Left renal pelvis (tissue), 4 donors: ENCODE results near the gene FAM20A. TPM values are rescaled to one million over a fixed set of nuclear protein-coding genes. Genes with fewer than 3 reads are reported as not detected.
"Not testable (repeated sequence)": the region's sequence is repeated elsewhere in the genome, so short reads cannot be mapped to it uniquely, and the experiment has no call there.

ENCODE experiments used
- DNase-seq, 4 donors: peaks; one replicate each; pipeline ENCODE4 v3.0.0-alpha.2; 2013; ENCODE audit warnings: low read depth in 4 of 4, low spot score in 3 of 4
- polyA plus RNA-seq, 4 donors: library from polyadenylated mRNA; unstranded; fragments of 120-200 nt; gene quantifications; one replicate each; pipeline ENCODE4 v1.2.1, GENCODE V29; 2013; ENCODE audit not compliant: insufficient read length in 4 of 4

Gene FAM20A
- polyA plus RNA-seq, 4 donors: 10.8 to 17.4 (median 13.5) TPM

DNA sequence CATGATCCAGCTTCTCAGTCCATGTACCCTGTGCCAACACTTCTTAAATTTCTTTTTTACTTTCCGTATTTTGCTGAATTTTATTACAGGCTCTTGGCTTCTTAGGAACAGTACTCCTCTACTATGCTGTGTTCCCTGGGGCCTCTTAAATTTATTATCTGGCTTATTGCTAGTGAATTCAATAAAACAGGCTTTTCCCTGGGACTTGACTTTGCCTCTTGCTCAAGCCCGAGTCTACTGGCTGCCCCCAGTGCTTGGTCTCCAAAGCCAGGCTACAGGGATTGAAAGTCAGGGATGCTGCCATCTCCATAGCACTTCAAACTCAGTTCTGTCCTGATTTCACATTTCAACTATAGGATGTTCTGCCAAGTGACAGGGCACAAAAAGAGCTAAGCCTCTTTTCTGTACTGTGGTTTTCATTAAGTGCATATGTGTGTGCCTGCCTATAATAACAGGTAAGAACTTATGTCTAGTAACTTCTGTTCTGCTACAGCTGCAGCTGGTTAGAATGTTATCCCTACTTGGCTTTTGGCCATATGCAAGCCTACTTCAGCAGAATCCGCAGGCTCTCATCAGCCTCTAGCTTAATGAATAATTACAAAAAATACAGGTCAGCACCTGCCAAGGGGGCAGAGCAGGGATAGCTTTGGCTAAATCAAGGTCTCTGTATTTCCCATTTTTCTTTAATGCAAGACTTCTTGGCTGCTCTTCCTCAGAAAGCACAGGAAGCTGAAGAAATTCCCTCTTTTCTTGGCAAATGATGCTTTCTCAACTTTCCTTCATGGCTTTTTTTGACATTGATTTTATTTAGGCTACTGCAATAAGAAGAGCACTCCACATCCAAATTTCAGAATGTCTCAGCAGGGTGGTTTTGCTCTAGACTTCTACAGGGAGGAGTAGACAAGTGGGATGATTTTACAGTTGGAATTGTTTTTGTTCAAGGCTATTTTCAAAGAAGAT is 8.2 kb downstream of the FAM20A start:
- DNase-seq: no peak

DNA sequence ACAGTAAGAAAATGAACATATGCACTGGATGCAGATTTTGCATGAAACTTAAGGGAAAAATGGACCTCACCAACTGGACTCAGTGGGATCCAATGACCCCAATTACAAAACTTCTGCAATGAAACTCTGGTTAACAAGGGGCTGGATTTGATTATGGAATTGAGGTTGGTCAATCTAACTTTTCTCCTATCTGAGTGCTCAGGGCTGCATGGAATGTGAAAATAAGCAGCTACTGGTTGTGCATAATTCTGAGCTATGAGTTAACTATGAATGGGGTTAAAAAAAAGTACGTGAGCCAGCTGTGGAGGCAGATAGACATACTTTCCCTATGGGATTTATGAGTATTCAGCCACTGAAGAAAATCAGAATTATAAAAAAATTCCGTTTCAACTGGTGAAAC is 9.2 kb downstream of the FAM20A start:
- DNase-seq: no peak

DNA sequence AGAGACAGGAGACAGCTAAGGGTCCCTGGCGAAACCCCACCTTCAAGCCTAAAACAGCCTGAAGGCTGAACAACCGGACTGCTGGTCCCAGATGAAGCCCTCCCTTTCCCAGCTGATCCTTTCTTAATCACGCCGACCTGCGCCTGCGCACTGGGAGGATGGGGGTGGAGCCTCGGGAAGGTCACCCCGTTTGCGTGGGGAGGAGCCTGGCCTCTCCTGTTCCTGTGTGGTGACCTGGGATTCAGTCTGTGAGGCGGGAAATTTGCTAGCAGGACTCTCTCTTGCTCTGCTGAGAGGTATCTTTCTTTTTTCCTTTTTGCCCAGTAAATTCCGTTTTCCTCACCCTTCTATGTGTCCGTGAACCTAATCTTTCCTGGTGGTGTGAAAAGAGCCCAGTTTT is 9.6 kb downstream of the FAM20A start:
- DNase-seq: no peak

DNA sequence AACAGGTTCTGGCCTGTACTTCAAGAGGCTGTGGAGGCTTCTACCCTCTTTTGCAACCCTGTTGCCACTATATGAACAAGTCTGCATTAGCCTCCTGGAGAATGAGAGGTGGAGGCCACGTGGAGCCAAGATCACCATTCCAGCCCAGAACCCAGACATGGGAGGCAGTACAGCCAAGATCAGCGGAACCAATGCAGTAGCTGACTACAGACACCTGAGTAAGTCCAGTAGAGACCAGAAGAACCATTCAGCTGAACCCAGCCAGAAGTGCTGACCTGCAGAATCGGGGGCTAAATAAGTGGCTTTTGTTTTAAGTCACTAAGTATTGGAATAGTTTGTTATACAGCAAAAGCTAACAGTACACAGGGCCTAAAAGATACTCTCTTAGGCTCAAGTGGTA is 12.1 kb downstream of the FAM20A start:
- no peak for DNase-seq

DNA sequence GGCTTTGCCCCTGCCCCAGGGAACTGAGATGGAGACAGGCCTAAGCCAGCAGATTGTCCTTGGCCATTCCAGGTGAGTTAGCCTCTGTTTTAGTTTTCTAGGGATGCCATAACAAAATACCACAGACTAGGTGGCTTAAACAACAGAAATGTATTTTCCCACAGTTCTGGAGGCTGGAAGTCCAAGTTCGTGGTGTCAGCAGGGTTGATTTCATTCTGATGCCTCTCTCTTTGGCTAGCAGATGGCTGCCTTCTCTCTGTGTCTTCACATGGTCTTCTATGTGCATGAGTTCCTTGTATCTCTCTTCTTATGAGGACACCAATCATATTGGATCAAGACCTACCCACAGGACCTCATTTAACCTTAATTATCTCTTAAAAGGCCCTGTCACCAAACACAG is 12.8 kb downstream of the FAM20A start:
- DNase-seq: no peak

DNA sequence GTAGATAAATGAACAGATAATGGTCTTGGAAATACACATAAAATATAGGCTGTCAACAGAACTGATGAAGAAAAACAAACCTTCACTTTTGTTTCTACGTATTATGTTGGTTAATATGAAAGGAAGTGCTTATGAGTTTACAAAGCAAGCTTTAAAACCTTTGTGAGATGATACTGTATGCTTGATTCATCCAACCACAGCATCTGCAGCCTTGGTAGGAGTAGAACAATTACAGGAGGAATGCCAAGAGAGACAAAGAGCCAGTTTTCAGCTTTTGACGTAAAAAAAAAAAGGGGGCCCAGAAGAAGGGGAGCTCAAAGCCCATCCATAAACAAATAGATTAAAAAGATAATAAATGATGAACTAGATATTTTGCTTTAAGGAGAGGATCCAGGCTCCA is 13.3 kb downstream of the FAM20A start:
- DNase-seq: no peak

DNA sequence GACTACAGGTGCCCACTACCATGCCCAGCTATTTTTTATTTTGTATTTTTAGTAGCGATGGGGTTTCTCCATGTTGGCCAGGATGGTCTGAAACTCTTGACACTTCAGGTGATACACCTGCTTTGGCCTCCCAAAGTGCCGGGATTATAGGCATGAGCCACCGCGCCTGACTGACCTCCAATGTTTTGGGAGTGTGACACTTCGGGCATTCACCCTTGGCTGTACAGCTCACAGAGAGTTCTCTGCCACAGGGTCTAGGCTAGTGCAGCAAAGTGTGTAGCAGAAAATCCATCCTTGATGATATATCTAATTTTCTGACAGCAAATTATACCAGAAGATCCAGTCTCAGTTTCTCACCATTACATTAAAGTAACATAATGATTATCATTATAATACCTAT is 14.1 kb downstream of the FAM20A start:
- DNase-seq: no peak

DNA sequence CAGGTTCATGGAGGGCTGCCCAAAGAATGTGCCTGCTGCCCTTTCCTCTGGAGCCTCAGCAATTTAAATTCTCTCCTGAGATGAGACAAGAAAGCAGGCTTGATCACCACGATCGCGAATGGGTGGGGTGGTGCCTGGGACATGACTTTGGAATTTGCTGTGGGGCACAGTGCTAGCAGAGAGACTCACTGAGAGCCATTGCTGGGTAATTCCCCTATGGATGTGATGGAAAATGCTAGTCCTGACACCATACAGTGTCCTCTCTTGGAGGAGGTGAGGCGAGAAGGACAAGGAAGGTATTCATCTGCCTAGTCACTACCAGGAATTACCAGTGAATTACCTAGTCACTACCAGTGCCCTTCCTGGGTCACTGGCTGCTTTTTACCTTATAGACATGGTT is 15.5 kb downstream of the FAM20A start:
- no peak for DNase-seq

DNA sequence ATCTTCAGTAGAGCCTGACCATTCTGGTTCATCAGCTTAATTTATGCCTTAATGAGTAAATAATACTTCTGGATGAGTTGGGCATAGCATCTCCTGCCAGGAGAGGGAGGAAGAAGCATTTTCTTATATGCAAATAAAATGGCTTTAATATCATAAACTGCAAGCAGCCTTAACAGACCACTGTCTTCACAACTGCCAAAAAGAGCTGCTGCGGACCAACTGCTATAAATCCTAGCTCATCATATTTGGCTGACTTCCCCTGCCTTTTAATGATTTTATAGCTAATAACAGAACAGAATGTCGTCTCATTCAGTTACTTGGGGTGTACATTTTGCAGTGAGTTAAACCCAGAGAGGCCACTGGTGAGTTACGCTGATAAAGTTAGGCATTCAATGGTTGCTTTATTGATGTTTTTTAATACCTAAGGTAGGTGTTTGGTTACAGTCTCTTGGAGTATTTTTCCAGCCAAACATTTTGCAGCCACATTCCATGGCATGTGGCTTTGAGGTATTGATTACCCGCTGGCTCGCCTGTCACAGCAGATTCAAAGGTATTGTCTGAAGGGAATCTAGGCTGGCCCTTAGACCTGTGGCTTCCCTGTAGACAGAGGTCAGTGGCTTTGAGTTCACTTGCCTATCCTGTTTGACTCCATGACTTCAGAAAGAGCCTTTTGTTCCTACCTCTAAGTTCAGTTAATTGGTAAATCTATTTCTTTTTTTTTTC is 16.4 kb downstream of the FAM20A start:
- no peak for DNase-seq

DNA sequence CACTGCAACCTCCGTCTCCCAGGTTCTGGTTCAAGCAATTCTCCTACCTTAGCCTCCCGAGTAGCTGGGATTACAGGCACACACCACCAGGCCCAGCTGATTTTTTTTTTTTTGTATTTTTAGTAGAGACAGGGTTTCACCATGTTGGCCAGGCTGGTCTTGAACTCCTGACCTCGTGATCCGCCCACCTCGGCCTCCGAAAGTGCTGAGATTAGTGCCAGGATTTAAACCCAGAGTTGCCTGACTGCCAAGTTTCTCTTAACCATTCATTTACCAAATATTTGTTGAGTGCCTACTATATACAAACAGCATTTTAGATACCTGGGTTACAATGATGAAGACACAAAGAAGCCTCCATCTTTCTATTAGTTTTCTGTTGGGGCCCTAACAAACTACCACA is 18.3 kb downstream of the FAM20A start:
- DNase-seq: not testable (repeated sequence)

DNA sequence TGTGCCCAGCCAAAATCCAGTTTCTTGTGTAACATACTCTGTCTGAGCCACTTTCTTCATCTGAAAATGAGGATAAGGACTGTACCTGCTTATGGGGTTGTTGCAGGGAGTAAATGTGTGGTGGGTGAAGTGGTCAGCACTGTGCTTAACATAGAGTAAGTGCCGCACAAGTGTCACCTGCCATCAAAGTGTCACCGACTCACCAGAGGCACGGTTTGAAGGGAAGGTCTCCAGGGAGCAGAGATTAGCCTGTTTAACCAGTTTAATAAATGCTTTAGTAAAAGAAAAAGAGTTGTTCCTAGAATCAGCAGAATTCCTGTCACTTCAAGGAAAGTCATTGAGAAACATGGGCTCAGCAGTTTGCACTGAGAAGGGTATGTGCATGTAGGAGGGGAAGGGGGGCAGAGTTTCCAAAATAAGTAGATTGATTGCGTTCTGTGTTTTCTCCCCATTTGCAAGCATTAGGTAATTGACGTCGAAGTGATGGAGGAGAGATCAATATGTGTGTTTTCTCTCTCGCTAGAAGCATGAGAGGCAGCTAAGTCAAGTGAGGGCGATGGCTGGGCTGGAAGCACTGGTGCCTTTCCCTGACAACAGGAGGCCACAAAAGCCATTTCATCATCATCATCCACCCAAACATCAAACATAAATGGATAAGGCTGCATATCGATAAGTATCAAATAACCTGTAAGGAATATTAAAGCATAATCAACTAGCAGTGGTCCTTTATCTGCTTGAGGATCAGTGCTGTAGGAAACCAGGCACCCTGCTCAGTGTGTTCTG is 19.1 kb downstream of the FAM20A start:
- DNase-seq: no peak

DNA sequence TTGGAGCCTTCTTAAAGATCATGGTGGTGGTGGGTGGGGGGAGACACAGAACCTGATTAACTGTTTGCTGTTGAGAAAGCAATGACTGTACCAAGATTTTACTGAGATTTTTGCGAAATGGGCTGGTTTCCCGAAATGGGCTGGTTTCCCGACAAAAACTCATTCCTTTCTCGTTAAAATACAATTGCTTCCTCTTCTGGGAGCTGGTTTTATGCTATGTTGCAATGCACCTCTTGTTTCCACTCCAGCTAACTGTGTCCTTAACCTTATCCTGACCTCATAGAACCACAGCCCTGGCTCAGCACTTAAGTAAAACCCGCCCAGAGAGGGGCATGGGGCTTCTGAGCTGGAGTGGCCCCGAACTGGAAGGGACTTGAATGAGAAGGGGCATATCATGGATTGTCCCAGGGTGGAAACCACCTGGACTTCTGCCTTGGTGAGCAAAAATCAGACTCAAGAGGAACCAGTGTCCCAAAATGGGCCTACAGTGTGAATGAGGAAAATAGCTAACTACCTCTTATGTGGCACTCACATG is 20.9 kb downstream of the FAM20A start:
- DNase-seq: no peak

DNA sequence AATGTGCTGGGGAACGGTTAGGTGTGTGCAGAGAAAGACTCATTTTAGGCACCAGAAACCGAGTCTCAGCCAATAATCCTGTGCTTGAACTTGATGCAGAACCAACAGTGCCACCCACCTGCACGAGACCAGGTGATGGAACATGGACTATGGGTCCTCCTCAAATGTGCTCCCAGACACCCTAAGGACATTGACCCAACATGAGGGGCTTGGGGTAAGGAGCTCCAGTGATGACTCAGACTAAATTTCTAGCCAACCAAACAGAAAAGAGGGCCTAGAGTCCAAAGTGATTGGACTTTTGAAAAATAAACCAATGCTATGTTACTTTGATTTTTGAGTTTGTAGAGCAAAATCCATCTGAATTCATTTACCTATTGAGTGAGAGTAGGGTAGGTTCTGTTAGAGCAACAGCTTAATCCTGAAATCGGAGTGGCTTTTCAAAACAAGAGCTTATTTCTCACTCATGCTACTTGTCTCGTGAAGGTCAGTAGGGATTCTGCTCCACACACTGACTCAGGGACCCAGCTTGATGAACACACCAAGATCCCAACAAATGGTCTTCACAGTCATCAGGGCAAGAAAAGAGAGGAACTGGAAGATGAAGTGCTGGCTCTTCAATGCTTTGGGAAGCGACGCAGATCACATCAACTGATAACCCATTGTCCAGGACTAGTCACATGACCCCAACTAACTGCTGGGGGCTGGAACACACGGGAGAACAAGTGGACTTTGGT is 21.8 kb downstream of the FAM20A start:
- no peak for DNase-seq

DNA sequence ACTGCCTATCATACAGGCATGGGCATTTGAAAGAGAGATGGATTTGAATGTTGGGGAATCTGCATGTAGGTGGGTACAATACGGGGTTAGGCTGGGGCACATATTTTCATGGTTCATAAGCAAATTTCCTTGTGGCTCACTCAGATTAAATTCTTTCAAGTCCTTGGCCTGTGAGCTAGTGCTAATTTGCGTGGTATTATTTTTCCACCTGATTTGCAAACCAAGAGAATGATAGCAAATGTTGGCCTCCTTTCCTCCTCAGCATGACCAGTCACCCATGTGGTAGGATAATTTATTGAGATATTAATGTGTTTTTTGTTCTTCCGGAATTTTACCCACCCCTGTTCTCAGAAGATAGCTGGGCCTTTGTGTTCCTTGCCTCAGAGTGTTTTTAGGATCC is 22.9 kb downstream of the FAM20A start:
- no peak for DNase-seq

DNA sequence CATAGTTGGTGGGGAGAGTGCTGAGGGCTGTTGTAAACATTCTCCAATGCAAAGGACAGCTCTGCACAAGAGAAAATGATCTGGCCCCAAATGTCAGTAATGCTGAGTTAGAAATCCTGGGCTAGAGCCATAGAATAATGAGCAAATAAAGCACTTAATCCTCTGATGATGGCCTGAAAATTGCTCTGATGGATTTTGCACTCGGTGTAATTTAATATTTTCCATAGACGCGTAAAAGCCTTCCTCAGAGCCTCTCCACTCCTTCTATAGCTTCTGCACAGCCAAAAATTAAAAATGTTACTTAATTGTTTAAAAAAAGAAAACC is 23.7 kb downstream of the FAM20A start:
- DNase-seq: no peak

DNA sequence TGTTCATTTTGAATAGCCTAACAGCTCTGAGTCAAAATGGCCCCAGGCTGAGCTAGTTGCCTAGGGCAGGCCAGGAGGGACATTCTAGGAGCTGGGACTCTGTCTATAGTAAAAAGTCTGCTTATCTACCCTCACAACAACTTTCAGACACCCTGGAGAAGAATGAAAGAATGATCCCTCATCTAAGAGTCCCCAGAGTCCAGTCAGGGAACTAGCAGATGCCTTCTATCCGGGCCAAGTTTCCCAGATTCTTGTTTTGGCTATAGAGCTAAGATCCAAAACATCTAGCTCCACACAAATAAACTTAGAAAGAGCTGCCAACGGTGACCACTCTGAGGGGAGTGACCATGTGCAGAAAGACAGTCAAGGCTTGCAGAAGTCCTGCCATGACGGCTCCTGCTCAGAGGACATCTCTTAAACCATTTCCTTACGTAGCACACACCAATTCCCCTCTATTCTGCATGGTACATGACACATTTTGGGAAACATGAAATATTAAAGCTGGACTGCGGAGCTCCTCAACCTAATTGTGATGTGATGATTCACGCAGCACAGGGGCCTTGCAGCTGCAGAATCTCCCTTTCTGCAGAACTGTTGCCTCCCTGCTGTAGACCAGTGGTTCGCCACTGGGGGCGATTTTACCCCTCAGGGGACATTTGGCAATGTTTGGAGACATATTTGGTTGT is 24.2 kb downstream of the FAM20A start:
- no peak for DNase-seq

DNA sequence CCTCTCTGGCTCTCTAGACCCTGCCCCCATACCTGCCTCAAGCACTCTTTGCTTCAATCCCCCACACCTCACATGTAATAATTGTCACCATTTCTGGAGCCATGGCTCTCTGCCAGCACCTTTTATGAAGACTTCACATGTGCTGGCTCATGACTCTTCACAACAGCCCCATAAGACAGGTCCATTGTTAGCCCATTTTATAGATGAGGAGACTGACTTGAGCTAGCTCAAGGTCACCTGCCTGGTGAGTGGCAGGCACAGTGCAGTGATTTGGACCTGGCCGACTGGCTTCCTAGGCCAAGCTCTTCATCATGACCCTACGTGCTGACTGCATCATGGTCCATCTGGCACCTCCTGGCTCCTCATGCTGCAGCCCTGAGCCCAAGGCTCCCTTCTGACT is 25.0 kb downstream of the FAM20A start:
- no peak for DNase-seq

DNA sequence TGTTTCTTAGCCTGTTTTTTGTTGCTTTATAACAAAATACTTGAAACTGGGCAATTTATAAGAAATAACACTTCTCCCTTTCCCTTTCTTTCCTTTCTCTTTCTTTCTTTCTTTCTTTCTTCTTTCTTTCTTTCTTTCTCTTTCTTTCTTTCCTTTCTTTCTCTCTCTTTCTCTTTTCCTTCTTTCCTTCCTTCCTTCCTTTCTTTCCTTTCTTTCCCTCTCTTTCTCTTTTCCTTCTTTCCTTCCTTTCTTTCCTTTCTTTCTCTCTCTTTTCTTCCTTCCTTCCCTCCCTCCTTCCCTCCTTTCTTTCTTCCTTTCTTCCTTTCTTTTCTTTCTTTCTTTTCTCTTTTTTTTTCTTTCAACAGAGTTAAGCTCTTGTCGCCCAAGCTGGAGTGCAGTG is 27.8 kb downstream of the FAM20A start:
- no peak for DNase-seq

DNA sequence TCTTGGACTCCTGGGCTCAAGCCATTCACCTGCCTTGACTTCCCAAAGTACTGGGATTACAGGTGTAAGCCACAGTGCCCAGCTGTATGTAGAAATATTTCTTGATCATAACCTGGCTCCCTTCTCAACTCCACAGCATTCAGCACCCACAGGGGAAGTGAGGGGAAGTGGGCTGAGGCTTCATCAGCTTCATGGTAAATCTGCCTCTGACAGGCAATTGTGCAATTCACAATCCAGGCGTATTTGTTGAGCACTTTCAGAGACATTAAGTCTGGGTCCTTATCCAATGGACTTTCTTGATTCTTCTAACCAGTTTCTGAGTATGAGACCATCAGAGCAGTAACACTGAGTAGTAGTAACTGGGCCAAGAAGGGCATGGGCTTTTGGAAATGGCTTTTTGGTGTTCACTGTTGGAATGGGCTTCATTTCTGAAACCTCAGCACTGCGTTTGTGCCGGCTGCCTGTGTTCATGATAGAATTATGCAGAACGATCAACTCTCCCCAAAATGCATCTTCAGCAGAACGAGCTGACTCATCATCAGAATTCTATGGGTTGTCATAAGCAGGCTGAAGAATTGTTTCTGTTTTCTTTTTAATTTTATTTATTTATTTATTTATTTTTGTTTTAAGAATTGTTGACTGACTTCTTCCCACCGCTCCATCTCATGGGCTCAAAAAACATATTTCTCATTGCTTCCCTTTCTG is 28.9 kb downstream of the FAM20A start:
- no peak for DNase-seq
